Measurements from ENCODE around the gene UQCC2.

UQCC2 gene

DNA sequence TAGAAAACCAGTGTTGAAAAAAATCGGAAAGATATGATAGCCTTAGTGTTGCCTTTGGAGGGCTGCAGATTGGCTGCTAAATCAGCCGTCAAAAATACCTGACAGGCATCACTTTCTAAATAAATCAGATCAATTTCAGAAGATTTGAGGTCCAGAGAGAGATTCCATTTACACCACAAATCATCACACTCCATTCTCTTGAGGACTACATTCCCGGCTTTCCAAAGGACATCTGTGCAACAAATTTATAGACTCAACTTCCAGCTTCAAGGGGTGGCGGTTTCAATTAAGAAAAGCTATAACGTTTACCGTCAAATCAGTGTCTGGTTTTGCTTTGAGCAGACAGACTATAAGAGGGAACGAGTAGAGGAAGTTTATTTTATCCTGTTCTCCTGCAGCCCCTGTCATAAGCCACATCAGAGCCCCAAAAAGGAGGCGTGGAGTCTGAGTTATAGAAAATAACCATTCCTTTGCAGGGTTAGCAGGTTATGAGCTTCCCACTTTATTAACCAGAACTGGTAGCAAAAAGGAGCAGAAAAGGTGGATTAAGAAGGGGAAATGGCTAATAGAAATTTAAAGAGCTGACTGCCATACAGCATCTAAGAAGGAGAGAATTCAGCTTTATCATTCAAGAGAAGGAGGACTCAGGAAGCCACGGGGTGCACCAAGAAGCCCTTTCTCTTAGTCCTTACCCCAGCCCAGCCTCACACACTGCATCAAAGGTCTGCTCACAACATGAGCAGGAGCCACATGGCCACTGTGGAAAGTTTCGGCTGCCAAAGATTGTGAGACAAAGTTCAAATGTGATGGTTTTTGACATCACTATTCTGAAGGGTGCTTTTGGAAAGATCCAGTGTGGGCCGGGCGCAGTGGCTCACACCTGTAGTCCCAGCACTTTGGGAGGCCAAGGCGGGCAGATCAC is 12.9 kb upstream of the UQCC2 start:
- no peak for DNase-seq

- no peak for DNase-seq
These were observed 12.0 kb upstream of the UQCC2 start for GRCh38 chr6:33723371-33724085.

DNA sequence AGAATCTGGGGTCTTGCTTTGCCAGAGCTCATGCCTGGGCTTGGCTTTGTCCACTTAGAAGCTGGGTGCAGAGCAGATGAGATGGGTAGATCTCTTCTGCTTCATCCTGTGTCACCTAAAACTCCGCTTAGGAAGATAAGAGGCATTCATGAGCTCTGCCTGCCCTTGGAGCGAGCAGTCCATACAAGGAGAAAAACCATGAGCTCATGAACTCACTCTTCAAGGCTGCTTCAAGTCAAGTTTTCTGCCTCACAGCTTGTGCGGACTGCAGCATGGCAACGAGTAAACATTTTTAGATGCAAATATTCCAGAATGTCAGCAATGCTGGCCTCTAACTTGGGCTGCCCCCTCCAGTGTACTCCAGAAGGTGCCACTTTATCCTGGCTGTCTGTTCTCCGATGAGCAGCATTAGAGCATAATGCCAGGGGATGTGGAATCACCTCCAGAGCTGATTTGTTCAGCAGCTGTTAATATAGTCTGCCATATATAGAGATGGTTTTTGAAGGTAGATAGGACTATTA is 10.7 kb upstream of the UQCC2 start:
- DNase-seq: no peak

DNA sequence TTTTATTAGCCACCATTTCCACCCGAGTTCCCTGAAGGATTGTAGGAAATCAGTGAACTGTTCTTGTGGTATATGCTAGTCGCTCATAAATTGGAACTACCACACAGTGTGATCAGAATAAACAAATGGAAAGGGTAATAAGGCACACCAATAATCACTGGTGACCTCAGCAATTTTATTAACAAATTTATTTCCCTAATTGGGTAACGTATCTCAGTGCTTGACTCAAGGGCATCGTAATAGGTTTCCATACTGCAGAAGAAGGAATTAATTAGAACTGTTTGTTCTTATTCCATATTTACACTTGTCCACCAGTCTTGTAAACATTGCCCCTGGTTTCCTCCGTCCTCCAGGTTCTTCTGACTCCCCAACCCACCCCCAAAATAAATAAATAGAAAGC is 10.0 kb upstream of the UQCC2 start:
- DNase-seq: no peak

- no peak for DNase-seq
These were observed 9.5 kb upstream of the UQCC2 start for GRCh38 chr6:33720998-33721397.

GRCh38 chr6:33719326-33719987 is 8.0 kb upstream of the UQCC2 start:
- no peak for DNase-seq

- no peak for DNase-seq
These were observed 7.2 kb upstream of the UQCC2 start for GRCh38 chr6:33718713-33719112.

DNA sequence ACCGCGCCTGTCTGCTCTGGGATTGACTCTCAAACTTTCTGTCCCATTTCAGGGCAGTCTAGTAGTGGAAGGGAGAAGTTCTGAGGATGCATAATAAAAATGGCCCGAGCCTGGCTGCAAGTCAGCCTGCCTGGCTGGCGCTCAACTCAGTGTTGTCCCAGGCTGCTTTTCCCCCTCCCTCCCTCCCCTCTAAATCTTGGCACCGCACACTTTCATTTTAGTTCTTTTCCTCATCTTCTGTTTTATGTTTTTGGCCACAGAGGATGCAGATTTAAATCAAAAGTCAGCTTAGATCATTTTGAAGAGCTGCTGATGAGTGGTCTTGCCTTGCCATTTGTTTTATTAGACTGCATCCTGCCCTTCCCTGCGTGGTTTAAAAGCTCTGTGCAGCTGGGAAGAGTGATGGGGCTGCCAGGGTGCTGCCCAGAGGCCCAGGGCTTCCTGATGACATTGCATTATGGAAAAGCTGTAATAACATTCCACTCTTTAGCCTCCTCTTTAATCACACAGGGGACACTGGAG is 6.5 kb upstream of the UQCC2 start:
- DNase-seq: no peak

DNA sequence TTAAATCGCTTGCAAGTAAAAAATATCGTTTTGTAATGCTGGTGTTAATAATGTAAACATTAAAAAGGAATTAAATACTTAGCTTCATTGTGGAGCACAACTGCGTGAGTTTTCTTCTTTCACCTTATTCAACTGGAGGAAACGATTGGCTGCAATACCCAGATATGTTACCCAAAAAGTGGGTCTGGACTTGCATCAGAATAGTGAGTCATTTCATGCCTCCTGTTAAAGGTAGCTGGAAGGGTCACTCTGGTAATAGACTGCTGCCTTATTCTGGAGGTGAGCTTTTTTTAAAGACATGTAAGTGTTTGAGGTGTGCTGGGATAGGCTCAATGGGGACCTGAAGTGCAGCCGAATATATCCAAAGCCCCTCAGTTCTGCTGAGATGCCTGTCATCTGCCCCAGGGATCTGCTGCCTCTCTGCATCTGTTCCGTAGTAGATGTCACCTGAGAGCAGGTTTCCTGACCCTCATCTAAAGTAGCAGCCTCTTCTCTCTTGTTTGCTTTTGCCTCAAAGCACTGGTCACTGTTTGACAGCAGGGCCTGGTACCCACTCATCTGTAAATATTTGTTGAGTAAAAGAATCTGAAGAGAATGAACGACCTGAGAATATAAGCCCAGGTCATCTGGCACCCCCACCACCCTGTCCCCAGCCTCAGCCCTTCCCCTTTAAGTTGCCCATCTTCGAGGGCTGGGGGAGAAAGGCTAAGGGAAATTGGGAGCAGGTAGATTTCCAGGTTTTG is 5.6 kb upstream of the UQCC2 start:
- DNase-seq: no peak

GRCh38 chr6:33716379-33716778 is 4.9 kb upstream of the UQCC2 start:
- no peak for DNase-seq

GRCh38 chr6:33714385-33715040 is 3.0 kb upstream of the UQCC2 start:
- no peak for DNase-seq

DNA sequence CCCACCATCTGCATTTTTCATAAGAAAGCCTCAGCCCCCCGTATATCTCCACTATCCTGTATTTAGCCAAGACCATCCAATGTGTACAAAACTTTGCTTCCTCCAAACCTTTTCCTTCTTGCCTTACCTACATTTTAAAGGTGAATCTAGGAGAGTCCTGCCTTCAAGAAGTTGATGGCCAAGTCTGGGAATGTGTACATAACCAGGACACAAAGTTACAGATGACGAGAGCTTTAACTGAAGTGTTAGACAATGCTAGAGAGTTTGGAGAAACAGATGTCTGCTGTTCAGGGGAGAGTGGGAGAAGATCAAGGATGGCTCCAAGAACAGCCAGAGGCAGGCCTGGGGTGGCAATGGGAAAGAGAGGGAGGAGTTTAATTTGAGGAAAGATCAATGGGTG is 2.3 kb upstream of the UQCC2 start:
- DNase-seq: no peak

DNA sequence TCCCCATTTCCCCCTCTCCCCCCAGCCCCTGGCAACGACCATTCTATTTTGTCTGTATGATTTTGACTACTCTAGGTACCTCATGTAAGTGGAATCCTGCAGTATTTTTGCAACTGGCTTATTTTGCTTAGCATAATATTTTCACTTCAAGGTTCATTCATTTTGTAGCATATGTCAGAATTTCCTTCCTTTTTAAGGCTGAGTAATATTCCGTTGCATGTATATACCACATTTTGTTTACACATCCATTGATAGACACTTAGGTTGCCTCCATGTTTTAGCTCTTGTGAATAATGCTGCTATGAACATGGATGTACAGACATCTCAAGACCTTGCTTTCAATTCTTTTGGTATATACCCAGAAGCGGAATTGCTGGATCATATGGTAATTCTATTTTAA is 1.4 kb upstream of the UQCC2 start:
- no peak for DNase-seq

DNA sequence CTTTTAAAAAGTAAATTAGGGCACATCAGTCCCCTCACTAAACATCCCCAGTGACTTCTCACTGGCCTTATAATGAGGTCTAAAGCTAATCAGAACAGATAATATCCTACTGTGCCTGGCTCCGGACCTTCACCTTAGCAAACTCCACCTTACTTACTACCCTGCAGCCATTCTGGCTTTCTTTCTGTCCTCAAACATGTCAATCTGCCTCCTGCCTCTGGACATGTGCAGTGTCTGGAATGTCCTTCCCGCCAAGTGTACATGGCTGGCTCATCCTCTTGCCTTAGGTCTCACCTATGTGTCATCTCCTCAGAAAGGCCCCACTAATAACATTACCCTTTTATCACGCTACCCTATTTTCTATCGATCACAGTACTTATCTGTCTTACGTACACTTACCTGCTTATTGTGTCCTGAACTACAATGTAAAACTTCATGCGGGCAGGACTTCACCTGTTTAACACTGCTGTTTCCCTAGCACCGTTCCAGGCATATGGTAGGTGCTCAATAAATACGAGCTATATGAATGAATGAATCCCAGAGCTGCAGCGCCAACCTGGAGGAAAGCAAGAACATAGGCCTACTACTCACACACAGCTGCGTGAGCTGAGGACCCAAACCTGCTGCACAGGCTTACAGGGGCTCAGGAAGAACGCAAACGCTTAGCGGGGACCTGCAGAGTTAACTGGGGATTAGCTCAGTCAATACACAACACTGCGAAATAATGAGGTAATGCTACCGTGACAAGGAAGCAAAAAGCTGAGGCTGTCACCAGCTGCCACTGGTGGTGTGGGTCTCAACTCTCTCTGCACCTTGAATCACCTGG is 991 bp downstream of the UQCC2 start:
- DNase-seq: no peak

DNA sequence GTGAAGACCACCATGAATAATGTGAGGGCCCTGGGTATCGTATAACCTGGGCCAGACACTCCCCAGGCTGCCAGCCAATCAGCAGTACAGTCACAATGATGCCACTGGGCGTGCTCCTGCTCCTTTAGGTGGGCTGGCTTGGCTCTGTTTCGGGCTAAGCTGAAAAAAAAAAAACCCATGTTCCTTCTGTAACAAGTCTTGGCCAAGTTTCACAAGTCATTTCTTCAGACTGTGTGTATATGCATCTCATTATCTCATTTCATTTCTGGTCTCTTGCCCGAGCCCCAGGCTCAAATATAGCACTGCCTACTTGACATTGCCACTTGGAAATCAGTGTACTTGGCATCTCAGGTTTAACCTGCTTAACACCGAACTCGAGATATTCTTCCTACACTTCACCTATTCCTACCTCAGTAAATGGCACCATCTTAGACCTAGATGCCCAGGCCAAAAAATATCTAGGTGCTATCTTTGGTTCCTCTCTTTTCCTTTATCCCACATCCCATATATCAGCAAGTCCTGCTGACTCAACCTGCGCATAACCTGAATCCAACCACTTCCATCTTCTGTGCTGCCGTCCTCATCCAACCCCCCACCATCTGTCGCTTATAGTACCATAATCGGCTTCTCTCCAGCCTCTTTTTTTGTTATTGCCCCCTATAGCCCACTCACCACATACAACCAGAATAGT is 1.8 kb downstream of the UQCC2 start:
- no peak for DNase-seq

- DNase-seq: no peak
These were observed 2.8 kb downstream of the UQCC2 start for GRCh38 chr6:33708516-33709204.

- no peak for DNase-seq
These were observed 3.7 kb downstream of the UQCC2 start for GRCh38 chr6:33707771-33708170.

- no peak for DNase-seq
These were observed 5.4 kb downstream of the UQCC2 start for GRCh38 chr6:33705955-33706725.

All from NK-92 treated with Interleukin-12 subunit alpha and Interleukin-12 subunit beta, amount 100 ng/mL, for 24 hours (cell line).